Mesenchymal stem cell (in vitro differentiated cells and primary cell): ENCODE data around the gene PTPRE.

Experiments used
- DNase-seq: peaks from one replicate; pipeline ENCODE4 v3.0.0-alpha.2; 2013
- H2AFZ ChIP-seq: one replicate; pipeline ENCODE4 v1.6.1; 2013; ENCODE audit warnings: low read depth, mild to moderate bottlenecking, control low read depth, inconsistent platforms, low read length, moderate library complexity
- H2AK5ac ChIP-seq: 2 replicates; pipeline ENCODE4 v1.6.1; 2013; ENCODE audit warnings: low read length, moderate library complexity, mild to moderate bottlenecking, inconsistent platforms; ENCODE audit not compliant: severe bottlenecking
- H2BK120ac ChIP-seq: one replicate; pipeline ENCODE4 v1.6.1; 2013; ENCODE audit warnings: low read depth, mild to moderate bottlenecking, inconsistent platforms, low read length, moderate library complexity
- H2BK12ac ChIP-seq, 2 experiments: one replicate each; pipeline ENCODE4 v1.6.1; 2013; ENCODE audit warnings: inconsistent platforms in 2 of 2, low read length in 2 of 2, mild to moderate bottlenecking in 2 of 2, moderate library complexity in 2 of 2, control low read depth in 1 of 2
- H2BK15ac ChIP-seq: one replicate; pipeline ENCODE4 v1.6.1; 2013; ENCODE audit warnings: mild to moderate bottlenecking, low read depth, inconsistent platforms; ENCODE audit not compliant: poor library complexity, severe bottlenecking
- H2BK5ac ChIP-seq: 2 replicates; pipeline ENCODE4 v1.6.1; 2013; ENCODE audit warnings: low read depth, mild to moderate bottlenecking, low read length, control low read depth, inconsistent platforms; ENCODE audit not compliant: poor library complexity, severe bottlenecking
- H3K14ac ChIP-seq, 2 experiments: one replicate each; pipeline ENCODE4 v1.6.1; 2013; ENCODE audit warnings: inconsistent platforms in 2 of 2, low read length in 2 of 2, control low read depth in 1 of 2, mild to moderate bottlenecking in 1 of 2, moderate library complexity in 1 of 2
- H3K18ac ChIP-seq, 2 experiments: one replicate each; pipeline ENCODE4 v1.6.1; 2013; ENCODE audit warnings: inconsistent platforms in 2 of 2, low read length in 2 of 2, control low read depth in 1 of 2, low read depth in 1 of 2, mild to moderate bottlenecking in 1 of 2
- H3K23ac ChIP-seq, 2 experiments: one replicate each; pipeline ENCODE4 v1.6.1; 2013; ENCODE audit warnings: inconsistent platforms in 2 of 2, low read length in 2 of 2, mild to moderate bottlenecking in 2 of 2, moderate library complexity in 2 of 2, control low read depth in 1 of 2
- H3K27ac ChIP-seq: 2 replicates; pipeline ENCODE4 v1.5.1; 2013; ENCODE audit warnings: mild to moderate bottlenecking, moderate library complexity, low read length, control low read depth, inconsistent platforms; ENCODE audit not compliant: poor library complexity, severe bottlenecking
- H3K27me3 ChIP-seq, 2 experiments: 2 replicates each; pipeline versions ENCODE4 v1.6.1 to v1.7.0; 2013; ENCODE audit warnings: low read length in 2 of 2, mild to moderate bottlenecking in 2 of 2, moderate library complexity in 2 of 2, control low read depth in 1 of 2, inconsistent platforms in 1 of 2; ENCODE audit not compliant: control insufficient read depth in 1 of 2, insufficient read depth in 1 of 2
- H3K36me3 ChIP-seq, 2 experiments: 2 replicates each; pipeline versions ENCODE4 v1.6.1 to v1.7.0; 2013; ENCODE audit warnings: low read length in 2 of 2, control low read depth in 1 of 2, inconsistent platforms in 1 of 2, low read depth in 1 of 2, mild to moderate bottlenecking in 1 of 2; ENCODE audit not compliant: insufficient read depth in 2 of 2, control insufficient read depth in 1 of 2
- H3K4ac ChIP-seq, 2 experiments: one replicate each; pipeline ENCODE4 v1.6.1; 2013; ENCODE audit warnings: inconsistent platforms in 2 of 2, low read length in 2 of 2, mild to moderate bottlenecking in 2 of 2, moderate library complexity in 2 of 2, control low read depth in 1 of 2, low read depth in 1 of 2
- H3K4me1 ChIP-seq: 2 replicates; pipeline ENCODE4 v1.6.1; 2013; ENCODE audit warnings: low read depth, low read length, control low read depth; ENCODE audit not compliant: control insufficient read depth, insufficient read depth
- H3K4me2 ChIP-seq: 2 replicates; pipeline ENCODE4 v1.6.1; 2013; ENCODE audit warnings: low read length, mild to moderate bottlenecking, inconsistent platforms; ENCODE audit not compliant: poor library complexity, severe bottlenecking
- H3K4me3 ChIP-seq, 2 experiments: 2 replicates each; pipeline versions ENCODE4 v1.5.1 to v1.7.0; 2013; ENCODE audit warnings: low read length in 2 of 2, mild to moderate bottlenecking in 2 of 2, control low read depth in 1 of 2, low read depth in 1 of 2; ENCODE audit not compliant: insufficient read depth in 1 of 2
- H3K79me1 ChIP-seq: replicated peaks from 2 replicates; pipeline ENCODE4 v1.6.1; 2013; ENCODE audit warnings: mild to moderate bottlenecking, control low read depth, low read length, inconsistent platforms; ENCODE audit not compliant: poor library complexity, severe bottlenecking
- H3K9ac ChIP-seq: 2 replicates; pipeline ENCODE4 v1.7.0; 2013; ENCODE audit warnings: mild to moderate bottlenecking, low read length, moderate library complexity
- H3K9me3 ChIP-seq: 2 replicates; pipeline ENCODE4 v1.7.0; 2013; ENCODE audit warnings: mild to moderate bottlenecking, low read length; ENCODE audit not compliant: control insufficient read depth
- H4K8ac ChIP-seq: one replicate; pipeline ENCODE4 v1.6.1; 2013; ENCODE audit warnings: inconsistent platforms, mild to moderate bottlenecking, low read length, moderate library complexity
- H4K91ac ChIP-seq: one replicate; pipeline ENCODE4 v1.6.1; 2013; ENCODE audit warnings: mild to moderate bottlenecking, low read length, inconsistent platforms
- WGBS: methylation state at CpG from one replicate; pipeline ENCODE4 v1.1.7; 2013; ENCODE audit warnings: mixed read lengths; 5-methylcytosine and 5-hydroxymethylcytosine counted together

PTPRE gene

DNA sequence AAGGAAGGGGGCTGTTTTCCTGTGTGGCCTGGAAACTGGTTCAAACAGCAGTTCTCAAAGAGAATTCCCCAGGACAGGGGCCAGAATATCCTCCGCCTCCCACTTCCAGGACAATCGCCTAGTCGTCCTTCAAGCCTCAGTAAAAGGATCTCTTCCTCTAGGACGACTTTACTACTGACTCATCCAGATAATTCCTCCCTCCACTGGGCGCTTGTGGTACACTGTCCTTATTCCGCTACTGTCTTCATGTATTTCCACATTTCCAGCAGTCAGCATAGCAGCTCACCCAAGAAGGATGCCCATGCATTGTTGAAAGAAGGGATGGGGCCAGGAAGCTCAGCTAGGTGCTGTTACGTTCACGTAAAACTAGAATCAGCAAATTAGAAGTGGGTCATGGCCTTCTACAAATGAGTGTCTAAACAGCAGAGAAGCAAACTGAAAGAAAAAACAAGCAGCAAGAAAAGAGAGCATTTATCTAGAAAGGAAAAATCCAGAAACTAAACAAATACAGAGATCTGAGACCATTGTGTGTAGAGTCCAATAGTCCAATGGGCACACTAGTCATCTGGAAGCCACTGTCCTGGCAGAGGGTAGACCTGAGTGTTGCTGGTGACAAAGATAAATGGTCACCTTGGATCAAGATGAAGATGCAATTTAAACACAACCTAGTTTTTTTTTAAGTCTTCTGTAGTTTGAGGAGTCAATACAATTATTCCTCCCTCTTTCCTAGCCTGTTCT is 40.5 kb upstream of the PTPRE start:
- no peaks in the 10 kb centered on the region for H3K4me1 ChIP-seq
- H3K14ac ChIP-seq: no peak overlapping the region
- no peak overlapping the region for H4K8ac ChIP-seq
- no peak overlapping the region for H3K4ac ChIP-seq
- H3K9me3 ChIP-seq: peaks cover 27% of the 10 kb centered on the region
- no peak overlapping the region for H3K9ac ChIP-seq
- H3K79me1 ChIP-seq: no peaks in the 10 kb centered on the region
- no peak overlapping the region for H2BK120ac ChIP-seq
- WGBS: 82% methylated on average over 8 of the region's 8 CpGs
- H2BK12ac ChIP-seq: no peak overlapping the region
- peaks cover 0 to 13% of the 10 kb centered on the region in 2 experiments for H3K27me3 ChIP-seq
- H3K4me3 ChIP-seq: no peak overlapping the region
- H2AK5ac ChIP-seq: no peak overlapping the region
- no peak for DNase-seq
- no peak overlapping the region for H2BK15ac ChIP-seq
- no peak overlapping the region for H3K18ac ChIP-seq
- H3K27ac ChIP-seq: no peak overlapping the region
- no peak overlapping the region for H4K91ac ChIP-seq
- no peaks in the 10 kb centered on the region for H3K36me3 ChIP-seq
- no peak overlapping the region for H3K23ac ChIP-seq
- H2BK5ac ChIP-seq: no peak overlapping the region
- no peak overlapping the region for H2AFZ ChIP-seq
- no peak overlapping the region for H3K4me2 ChIP-seq

DNA sequence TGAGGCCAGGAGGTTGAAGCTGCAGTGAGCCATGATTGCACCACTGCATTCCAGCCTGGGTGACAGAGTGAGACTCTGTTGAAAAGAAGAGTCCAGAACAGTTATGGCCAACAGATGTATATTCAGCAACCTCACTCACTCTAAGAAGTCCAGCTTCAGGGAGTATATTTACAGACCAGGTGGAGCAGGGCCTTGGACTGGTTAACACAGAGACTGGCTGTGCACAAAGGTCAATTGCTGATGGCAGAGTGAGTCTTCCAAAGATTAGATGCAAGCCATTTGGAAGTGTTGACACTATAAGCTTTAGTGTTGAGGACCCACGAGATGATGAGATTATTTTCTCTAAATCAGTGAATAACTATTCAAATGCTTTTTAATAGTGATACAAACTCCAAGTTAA is 39.1 kb upstream of the PTPRE start:
- H3K9me3 ChIP-seq: peaks cover 27% of the 10 kb centered on the region
- no peak overlapping the region for H3K4me2 ChIP-seq
- no peak overlapping the region for H2BK5ac ChIP-seq
- H3K18ac ChIP-seq: no peak overlapping the region
- no peak overlapping the region for H3K23ac ChIP-seq
- H3K4me1 ChIP-seq: no peaks in the 10 kb centered on the region
- H4K91ac ChIP-seq: no peak overlapping the region
- H3K9ac ChIP-seq: no peak overlapping the region
- no peak overlapping the region for H3K27ac ChIP-seq
- no peaks in the 10 kb centered on the region for H3K79me1 ChIP-seq
- H4K8ac ChIP-seq: no peak overlapping the region
- H2AFZ ChIP-seq: no peak overlapping the region
- no peaks in the 10 kb centered on the region for H3K36me3 ChIP-seq
- H2BK12ac ChIP-seq: no peak overlapping the region
- H3K14ac ChIP-seq: no peak overlapping the region
- H2BK120ac ChIP-seq: no peak overlapping the region
- H3K4me3 ChIP-seq: no peak overlapping the region
- DNase-seq: no peak
- no peak overlapping the region for H2AK5ac ChIP-seq
- no peak overlapping the region for H3K4ac ChIP-seq
- WGBS: no CpG with 5 or more reads among the region's 1 CpG
- no peak overlapping the region for H2BK15ac ChIP-seq
- peaks cover 0 to 11% of the 10 kb centered on the region in 2 experiments for H3K27me3 ChIP-seq

DNA sequence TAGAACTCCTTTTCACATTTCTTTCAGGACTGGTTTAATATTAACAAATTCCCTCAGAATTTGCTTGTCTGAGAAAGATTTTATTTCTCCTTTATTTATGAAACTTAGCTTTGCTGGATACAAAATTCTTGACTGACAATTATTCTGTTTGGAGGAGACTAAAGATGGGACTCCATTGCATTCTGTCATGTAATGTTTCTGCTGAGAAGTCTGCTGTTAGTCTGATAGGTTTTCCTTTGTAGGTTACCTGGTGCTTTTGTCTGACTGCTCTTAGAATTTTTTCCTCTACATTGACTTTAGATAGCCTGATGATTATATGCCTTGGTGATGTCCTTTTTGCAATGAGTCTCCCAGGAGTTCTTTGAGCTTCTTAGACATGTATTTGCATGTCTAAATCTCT is 37.6 kb upstream of the PTPRE start:
- Histone ChIP-seq H3K18ac (no peak overlapping the region), H2BK12ac (no peak overlapping the region), H2BK5ac (no peak overlapping the region), H2BK15ac (no peak overlapping the region), H3K9me3 (peaks cover 16% of the 10 kb centered on the region), H3K4me2 (no peak overlapping the region), H3K23ac (no peak overlapping the region), H3K4me3 (no peak overlapping the region), H4K91ac (no peak overlapping the region), H3K79me1 (no peaks in the 10 kb centered on the region), H4K8ac (no peak overlapping the region), H3K14ac (no peak overlapping the region), H2AK5ac (no peak overlapping the region), H3K27ac (no peak overlapping the region), H3K4me1 (no peaks in the 10 kb centered on the region), H2BK120ac (no peak overlapping the region), H3K4ac (no peak overlapping the region), H3K27me3 (peaks cover 0 to 11% of the 10 kb centered on the region in 2 experiments), H2AFZ (no peak overlapping the region), H3K9ac (no peak overlapping the region), H3K36me3 (no peaks in the 10 kb centered on the region)
- no peak for DNase-seq

DNA sequence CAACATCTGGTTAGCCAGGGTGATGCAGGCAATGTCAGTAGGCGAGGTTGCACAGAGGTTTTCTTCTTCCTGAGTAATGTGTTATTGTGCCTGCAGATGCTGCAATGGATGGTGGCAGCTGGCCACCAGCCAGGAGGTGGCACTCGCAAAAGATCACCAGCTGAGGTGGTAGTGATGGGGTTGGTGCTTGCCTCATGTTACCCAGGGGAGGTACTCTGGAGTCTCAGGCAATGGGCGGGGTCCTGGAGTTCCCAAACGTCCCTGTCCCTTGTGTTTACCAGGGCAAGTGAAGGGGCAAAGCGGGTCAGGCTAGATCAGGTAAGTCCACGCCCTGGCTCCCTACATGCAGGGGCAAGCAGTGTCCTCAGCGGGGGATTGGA is 35.3 kb upstream of the PTPRE start:
- WGBS: 78% methylated on average over 7 of the region's 7 CpGs
- Histone ChIP-seq H3K14ac (peak overlapping the region in 1 of 2 experiments; percentile 48), H2AFZ (no peak overlapping the region), H3K27ac (no peak overlapping the region), H3K4me1 (no peaks in the 10 kb centered on the region), H3K36me3 (no peaks in the 10 kb centered on the region), H3K9me3 (peaks cover 11% of the 10 kb centered on the region), H3K79me1 (no peaks in the 10 kb centered on the region), H3K27me3 (peaks cover 0 to 13% of the 10 kb centered on the region in 2 experiments), H3K4me2 (no peak overlapping the region), H4K91ac (no peak overlapping the region), H2BK15ac (no peak overlapping the region), H2BK12ac (no peak overlapping the region), H3K9ac (no peak overlapping the region), H4K8ac (no peak overlapping the region), H3K23ac (no peak overlapping the region), H3K4ac (no peak overlapping the region), H3K4me3 (peak overlapping the region in 1 of 2 experiments; percentile 42), H2BK120ac (no peak overlapping the region), H2AK5ac (no peak overlapping the region), H3K18ac (no peak overlapping the region), H2BK5ac (no peak overlapping the region)
- no peak for DNase-seq
